T follicular helper cell (primary cell): ENCODE data around the gene PLTP.
"Not testable (repeated sequence)": the region's sequence is repeated elsewhere in the genome, so short reads cannot be mapped to it uniquely, and the experiment has no call there.

Source experiments
- DNase-seq: peaks from one replicate; pipeline ENCODE4 v3.0.0-alpha.2; 2020; ENCODE audit warnings: low read depth

PLTP gene

GRCh38 chr20:45944965-45945677, 33.2 kb upstream of the PLTP start:
- DNase-seq, result no peak

GRCh38 chr20:45944151-45944964, 32.4 kb upstream of the PLTP start:
- no peak for DNase-seq

GRCh38 chr20:45943613-45944012, 31.7 kb upstream of the PLTP start:
- DNase-seq, result no peak

- DNase-seq, result no peak
These were observed 28.5 kb upstream of the PLTP start for GRCh38 chr20:45940469-45940868.

- no peak for DNase-seq
These were observed 28.1 kb upstream of the PLTP start for GRCh38 chr20:45940053-45940452.

- no peak for DNase-seq
These were observed 26.9 kb upstream of the PLTP start for GRCh38 chr20:45938727-45939438.

- DNase-seq, result no peak
These were observed 25.8 kb upstream of the PLTP start for GRCh38 chr20:45937765-45938164.

- DNase-seq, result no peak
These were observed 23.6 kb upstream of the PLTP start for GRCh38 chr20:45935416-45936046.

GRCh38 chr20:45934586-45935415, 22.8 kb upstream of the PLTP start, which contains the start of gene PCIF1:
Gene PCIF1 (plus strand): TSS chr20:45934683. CDS start chr20:45939000, 4,317 bp downstream.
- peak; percentile 97 for DNase-seq

GRCh38 chr20:45934046-45934585, 22.2 kb upstream of the PLTP start:
- no peak for DNase-seq

GRCh38 chr20:45933266-45934045, 21.5 kb upstream of the PLTP start:
- DNase-seq, result peak; percentile 39

GRCh38 chr20:45931680-45932079, 19.7 kb upstream of the PLTP start:
- DNase-seq, result not testable (repeated sequence)

- DNase-seq, result no peak
These were observed 15.3 kb upstream of the PLTP start for GRCh38 chr20:45927071-45927878.

- no peak for DNase-seq
These were observed 14.7 kb upstream of the PLTP start for GRCh38 chr20:45926731-45927070.

GRCh38 chr20:45925821-45926506, 14.0 kb upstream of the PLTP start:
- no peak for DNase-seq

- no peak for DNase-seq
These were observed 12.7 kb upstream of the PLTP start for GRCh38 chr20:45924391-45925261.

GRCh38 chr20:45921337-45922189, 9.6 kb upstream of the PLTP start:
- no peak for DNase-seq
